NCI-H526 (cell line): ENCODE data around the gene LLGL2.
"Not testable (repeated sequence)": the region's sequence is repeated elsewhere in the genome, so short reads cannot be mapped to it uniquely, and the experiment has no call there.

ENCODE experiments used
- DNase-seq, 2 experiments: peaks; one replicate each; lab custom pipeline; 2025; lab: John Stamatoyannopoulos, UW

The LLGL2 gene

GRCh38 chr17:75507733-75508719 is 17.5 kb upstream of the LLGL2 start:
- no peak for DNase-seq

- DNase-seq: no peak
Measured at GRCh38 chr17:75508931-75509361, 16.6 kb upstream of the LLGL2 start.

- no peak for DNase-seq
Measured at GRCh38 chr17:75509528-75510258, 15.8 kb upstream of the LLGL2 start.

GRCh38 chr17:75511270-75511609 is 14.3 kb upstream of the LLGL2 start:
- no peak for DNase-seq

- no peak for DNase-seq
Measured at GRCh38 chr17:75511610-75512575, 13.6 kb upstream of the LLGL2 start.

- no peak for DNase-seq
Measured at GRCh38 chr17:75512926-75513640, 12.4 kb upstream of the LLGL2 start.

GRCh38 chr17:75513641-75514000 is 11.9 kb upstream of the LLGL2 start:
- DNase-seq: no peak

- DNase-seq: peak in 1 of 2 experiments; percentile 43
Measured at GRCh38 chr17:75514299-75514918, 11.1 kb upstream of the LLGL2 start.

GRCh38 chr17:75514919-75515495 is 10.5 kb upstream of the LLGL2 start:
- peak in 1 of 2 experiments; percentile 68 for DNase-seq

- peak; percentile 81 to 98 for DNase-seq
Measured at GRCh38 chr17:75515496-75516254, 9.8 kb upstream of the LLGL2 start, which contains the start of gene CASKIN2. CASKIN2 (minus strand) TSS chr17:75515537; CDS start chr17:75513804, 1,733 bp downstream.

- DNase-seq: peak; percentile 76 to 96
Measured at GRCh38 chr17:75516255-75516618, 9.3 kb upstream of the LLGL2 start, which contains the start of gene TSEN54. TSEN54 (plus strand) TSS chr17:75516528; CDS start chr17:75516561, 33 bp downstream.

GRCh38 chr17:75516619-75517296 is 8.7 kb upstream of the LLGL2 start:
- DNase-seq: peak in 1 of 2 experiments; percentile 78

GRCh38 chr17:75517297-75517865 is 8.1 kb upstream of the LLGL2 start:
- DNase-seq: peak; percentile 19 to 42

GRCh38 chr17:75518201-75518600 is 7.3 kb upstream of the LLGL2 start:
- no peak for DNase-seq

- no peak for DNase-seq
Measured at GRCh38 chr17:75518983-75519537, 6.4 kb upstream of the LLGL2 start.

GRCh38 chr17:75520413-75520812 is 5.1 kb upstream of the LLGL2 start:
- DNase-seq: not testable (repeated sequence)

GRCh38 chr17:75521290-75521689 is 4.2 kb upstream of the LLGL2 start:
- DNase-seq: no peak
